ENCODE results near the gene MX2.

The MX2 gene

GRCh38 chr21:41431788-41432548, 70.1 kb downstream of the MX2 start:
- DNase-seq (ENCODE audit: insufficient read length, low spot score): peak; percentile 28
- peak; percentile 89 for FAIRE-seq

DNA sequence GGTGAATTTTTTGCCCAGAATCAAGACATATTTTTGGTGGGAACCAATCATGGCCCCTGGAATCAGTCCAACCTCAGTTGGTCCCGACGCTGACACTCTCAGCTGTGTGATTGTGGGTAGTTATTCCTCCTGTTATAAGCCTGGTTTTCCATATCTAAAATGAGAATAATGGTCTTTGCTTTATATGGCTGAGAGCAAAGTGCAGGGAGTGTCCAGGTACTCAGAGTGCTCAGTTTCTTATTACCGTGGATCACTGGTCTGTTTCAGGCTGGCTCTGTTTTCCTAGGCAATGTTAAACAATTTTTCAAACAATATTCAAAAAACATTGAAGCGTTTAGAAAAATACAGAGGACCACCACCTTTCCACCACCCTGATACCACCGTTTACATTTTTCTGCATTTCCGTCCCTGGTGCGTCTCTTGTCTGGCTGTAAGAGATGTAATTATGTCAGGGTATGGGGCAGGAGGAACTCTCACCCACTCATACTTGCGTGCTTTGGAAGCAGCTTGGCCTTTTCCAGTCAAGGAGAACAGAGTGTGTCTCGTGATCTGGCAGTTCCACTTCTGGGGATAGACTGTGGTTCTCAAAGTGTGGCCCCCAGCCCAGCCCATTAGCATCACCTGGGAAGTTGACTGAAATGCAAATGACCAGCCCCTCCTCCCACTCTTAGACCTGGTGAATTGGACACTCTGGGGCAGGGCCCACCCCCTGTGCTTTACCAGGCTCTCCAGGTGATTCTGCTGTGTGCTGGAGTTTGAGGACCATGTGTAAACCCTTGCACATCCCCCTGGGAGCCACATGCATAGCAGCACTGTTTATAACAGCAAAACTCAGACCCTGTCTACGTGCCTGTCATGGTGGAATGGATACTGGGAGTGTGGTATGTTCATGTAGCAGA, 71.0 kb downstream of the MX2 start:
- DNase-seq (ENCODE audit: insufficient read length, low spot score) (no peak), FAIRE-seq (no peak)

DNA sequence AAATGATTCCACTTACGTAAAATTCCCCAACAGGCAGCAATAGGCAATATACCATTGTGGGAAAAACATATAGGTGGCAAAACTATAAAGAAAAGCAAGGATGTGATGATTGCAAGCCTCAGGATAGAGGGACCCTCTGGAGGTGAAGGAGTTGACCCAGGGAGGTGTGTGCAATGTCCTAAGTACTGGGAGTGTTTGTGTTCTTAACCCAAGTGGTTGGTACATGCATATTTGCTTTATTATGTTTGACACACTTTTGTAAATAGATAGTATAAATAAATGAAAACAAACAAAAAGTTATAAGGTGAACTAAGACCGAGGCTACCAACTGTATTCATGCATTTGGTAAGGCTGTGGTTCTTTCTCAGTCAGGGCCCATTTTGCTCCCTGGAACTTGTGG, 71.7 kb downstream of the MX2 start:
- DNase-seq (ENCODE audit: insufficient read length, low spot score) (no peak), FAIRE-seq (peak; percentile 35)

GRCh38 chr21:41435706-41436105, 73.9 kb downstream of the MX2 start:
- FAIRE-seq (no peak), DNase-seq (ENCODE audit: insufficient read length, low spot score) (no peak)

DNA sequence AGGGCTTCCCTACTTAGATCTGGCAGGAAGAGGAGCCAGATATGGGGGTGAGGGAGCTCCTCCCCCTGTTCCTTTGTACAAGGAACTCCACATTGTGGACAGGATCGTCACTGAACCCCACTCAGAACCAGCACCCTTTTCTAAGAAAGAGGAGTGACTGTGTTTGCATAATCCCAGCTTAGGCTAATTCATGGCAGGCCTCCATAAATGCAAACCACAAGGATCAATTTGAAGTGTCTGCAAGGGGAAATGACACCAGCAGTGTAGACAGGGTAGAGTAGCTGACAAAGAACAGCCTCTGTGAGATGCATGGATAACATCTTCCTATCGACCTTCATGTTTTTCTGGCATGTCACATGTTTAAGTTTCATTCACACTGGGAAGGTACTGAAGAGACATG, 75.9 kb downstream of the MX2 start:
- DNase-seq (ENCODE audit: insufficient read length, low spot score) (no peak), FAIRE-seq (no peak)

DNA sequence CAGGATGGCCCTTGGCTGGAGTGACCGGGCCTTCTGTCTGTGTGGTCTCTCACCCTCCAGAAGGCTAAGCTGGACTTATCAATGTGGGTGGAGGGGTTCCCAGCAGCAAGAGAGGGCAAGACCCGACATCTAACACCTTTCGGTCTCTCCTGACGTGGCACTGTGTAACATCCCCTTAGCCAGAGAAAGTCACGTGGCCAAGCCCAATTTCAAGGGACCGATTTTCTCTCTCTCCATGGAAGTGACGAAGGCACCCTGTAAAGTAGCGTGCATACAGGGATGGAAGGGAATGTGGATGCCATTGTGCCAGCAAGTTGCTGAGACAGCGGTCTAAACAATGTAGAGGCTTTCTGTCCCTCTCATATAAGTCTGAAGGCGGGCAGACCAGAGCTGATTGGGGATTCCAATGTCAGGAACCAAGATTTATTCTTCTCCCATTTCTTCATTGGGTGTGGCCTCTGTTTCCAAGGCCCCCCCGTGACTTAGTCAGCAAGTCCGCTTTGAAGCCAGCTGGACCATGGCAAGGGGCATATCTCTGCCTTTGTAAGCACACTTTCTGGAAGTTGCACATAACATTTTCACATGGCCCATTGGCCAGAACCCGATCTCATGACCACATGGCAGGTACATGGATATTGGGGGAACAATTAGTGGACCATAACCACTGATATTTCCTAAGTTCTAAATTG, 76.7 kb downstream of the MX2 start:
- FAIRE-seq (no peak), DNase-seq (ENCODE audit: insufficient read length, low spot score) (no peak)

DNA sequence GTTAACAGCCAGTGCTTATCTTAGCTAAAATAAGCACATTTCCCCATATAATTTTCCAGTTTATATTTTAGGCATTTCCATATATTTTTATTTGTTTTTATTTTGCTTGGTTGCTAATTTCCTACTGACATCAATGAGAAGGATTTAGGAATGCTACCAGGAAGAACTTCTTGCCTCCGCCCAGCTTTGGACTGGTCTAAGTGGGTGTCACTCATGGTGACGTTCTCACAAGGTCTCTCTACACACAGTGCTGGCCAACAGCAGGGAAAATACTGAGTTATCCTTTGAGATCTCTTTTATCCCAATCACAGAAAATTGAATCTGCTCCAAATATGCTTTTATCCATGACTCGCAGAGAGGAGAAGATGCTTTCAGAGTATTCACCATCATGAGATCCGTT, 77.4 kb downstream of the MX2 start:
- no peak for FAIRE-seq
- no peak for DNase-seq (ENCODE audit: insufficient read length, low spot score)

- FAIRE-seq: no peak
- DNase-seq (ENCODE audit: insufficient read length, low spot score): no peak
Measured at GRCh38 chr21:41441546-41441945, 79.7 kb downstream of the MX2 start.

DNA sequence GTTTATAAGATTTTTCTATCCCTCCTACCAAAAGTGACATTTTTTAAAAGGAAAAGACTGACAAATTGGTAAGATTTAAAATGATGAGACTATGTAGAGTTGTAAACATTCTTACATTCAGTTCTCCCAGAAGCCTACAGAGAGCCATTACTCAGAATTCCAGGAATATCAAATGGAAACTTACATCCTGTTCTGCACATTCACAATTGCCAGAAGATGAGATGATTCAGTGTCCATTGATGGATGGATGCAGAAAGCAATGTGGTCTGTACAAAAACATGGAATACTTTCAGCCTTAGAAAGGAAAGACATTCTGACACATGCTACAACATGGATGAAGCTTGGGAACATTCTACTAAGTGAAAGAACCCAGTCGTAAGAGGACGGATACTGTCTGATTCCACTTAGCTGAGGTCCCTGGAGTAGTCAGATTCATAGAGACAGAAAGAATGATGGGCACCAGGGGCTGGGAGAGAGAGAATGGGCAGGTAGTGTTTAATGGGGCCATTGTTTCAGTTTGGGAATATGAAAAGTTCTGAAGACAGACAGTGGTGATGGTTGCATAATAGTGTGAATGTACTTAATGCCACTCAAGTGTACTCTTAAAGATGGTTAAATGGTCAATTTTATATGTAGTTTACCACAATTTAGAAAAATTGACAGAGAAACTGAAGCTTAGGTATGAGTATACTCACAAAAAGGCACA, 80.8 kb downstream of the MX2 start:
- FAIRE-seq (no peak), DNase-seq (ENCODE audit: insufficient read length, low spot score) (no peak)

GRCh38 chr21:41443562-41443961, 81.7 kb downstream of the MX2 start:
- no peak for FAIRE-seq
- DNase-seq (ENCODE audit: insufficient read length, low spot score): no peak

DNA sequence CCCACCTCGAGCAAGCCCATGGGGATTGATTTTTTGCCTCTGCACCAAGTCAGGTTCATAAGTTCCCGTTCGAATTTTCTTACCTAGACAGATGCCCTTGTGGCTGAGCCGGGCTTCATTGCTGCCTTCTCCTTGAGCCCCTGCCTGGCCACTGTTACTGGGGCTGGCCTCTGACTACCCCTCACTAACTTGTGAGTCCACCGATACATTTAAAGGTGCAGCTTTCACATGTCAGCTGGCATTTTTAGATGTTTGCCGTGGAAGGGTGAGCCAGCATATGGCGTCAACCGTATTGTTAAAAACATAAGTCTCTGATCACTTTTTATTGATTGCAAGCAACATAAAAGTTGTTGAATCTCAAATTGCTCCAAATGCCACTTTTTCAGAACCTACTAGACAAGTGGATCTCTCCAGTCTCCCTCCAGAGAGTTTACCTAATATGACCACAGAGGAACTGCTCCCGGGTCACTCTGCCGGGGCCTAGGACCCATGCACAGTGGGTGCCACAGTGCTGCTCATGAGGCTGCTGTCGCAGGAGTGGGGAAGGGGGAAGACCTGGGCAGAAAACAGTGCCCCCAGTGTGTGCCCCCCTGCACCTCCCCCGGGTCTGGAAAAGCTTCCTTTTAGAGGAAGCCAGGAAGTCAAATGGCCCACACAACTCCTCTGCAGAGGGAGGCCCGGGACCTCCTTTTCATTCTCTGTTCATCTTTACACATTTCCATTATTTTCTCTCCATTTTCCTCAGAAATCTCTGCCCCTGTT, 83.1 kb downstream of the MX2 start:
- DNase-seq (ENCODE audit: insufficient read length, low spot score): no peak
- no peak for FAIRE-seq

GRCh38 chr21:41445465-41445862, 83.6 kb downstream of the MX2 start:
- FAIRE-seq (no peak), DNase-seq (ENCODE audit: insufficient read length, low spot score) (no peak)

DNA sequence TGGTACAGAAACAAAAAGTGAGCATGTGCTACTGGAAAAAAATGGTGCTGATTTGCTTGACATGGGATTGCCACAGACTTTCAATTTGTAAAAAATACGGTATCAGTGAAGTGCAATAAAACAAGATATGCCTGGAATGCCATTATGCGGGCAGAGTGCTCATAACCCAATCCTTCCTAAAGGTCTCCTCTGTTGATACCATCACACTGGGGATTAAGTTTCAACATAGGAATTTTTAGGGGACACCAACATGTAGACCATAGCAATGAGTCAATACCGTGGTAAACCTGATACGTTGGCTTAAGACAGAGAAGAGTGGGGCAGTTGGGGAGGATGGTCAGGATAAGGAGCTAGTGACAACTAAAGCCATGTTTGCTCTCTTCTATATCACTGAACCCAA, 84.8 kb downstream of the MX2 start:
- DNase-seq (ENCODE audit: insufficient read length, low spot score): no peak

DNA sequence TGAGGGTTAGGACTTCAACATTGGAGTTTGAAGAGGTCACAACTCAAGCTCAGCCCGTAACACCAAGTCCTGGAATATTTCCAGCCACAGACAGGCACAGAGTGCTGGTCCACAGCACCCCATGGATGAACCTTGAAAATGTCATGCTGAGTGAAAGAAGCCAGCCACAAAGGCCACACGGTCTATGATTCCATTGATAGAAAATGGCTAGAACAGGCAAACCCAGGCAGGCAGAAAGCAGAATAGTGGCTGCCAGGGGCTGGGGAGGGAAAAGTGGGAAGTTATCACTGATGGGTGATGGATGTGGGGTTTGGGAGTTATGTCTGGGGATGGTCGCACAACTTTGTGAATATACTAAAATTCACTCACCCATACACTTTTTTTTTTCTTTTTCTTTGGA, 85.5 kb downstream of the MX2 start:
- FAIRE-seq (no peak), DNase-seq (ENCODE audit: insufficient read length, low spot score) (no peak)

More for the DNA sequence above, 84.8 kb downstream of the MX2 start:
- FAIRE-seq: no peak

DNA sequence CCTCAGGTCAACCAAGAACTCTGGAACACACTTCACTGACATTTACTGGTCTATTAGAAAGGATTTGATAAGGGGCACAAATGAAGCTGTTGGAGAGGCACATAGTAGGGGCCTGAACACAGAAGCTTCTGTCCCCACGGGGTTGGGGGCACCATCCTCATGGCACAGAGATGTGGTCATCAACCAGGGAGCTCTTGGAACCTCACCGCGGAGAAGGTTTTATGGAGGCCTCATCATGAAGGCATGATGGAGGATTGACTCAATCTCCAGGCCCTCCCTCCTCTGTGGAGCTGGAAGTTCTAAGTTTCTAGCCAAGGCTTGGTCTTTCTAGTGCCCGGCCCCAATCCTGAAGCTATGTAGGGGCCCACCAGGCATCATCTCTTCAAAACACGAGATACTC, 87.8 kb downstream of the MX2 start:
- DNase-seq (ENCODE audit: insufficient read length, low spot score) (no peak), FAIRE-seq (no peak)

DNA sequence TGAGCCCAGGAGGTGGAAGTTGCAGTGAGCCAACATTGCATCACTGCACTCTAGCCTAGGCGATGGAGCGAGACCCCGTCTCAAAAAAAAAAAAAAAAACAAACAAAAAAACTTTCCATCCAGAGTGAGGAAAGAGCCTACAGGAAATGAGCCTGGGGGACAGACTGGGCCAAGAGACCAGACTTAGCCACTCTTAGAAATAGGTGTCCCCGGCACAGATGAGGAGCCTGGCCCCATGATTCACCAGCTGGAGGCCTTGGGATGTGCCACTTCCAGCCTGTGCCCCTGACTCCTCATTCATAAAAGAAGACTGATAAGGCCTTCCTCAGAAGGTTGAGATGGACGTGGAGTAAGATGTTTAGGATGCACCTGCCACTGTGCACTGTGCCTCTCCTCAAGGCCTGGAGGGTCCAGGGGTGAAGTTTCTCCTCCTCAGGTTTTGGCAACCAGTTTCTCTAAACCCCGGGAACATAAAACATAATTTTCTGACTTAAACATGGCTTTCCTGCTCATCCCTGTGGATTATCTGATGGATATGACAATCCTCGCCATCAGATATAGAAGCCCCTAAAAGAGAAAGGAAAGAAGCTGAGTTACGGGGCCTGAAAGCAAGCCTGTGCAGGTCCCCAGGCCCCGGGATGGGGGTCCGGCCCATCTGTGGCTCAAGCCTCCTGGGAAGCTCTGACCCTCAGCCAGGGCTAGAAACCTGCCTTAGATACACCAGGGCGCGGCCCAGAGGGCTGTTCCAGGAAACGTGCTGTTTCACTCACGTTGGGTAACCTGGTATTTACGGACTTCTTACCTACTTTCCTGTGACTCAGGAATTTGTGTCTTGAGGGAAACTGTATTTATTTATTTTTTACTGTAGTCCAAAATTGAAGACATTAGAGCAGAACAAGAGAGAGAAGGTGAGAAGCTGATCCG, 90.2 kb downstream of the MX2 start:
- DNase-seq (ENCODE audit: insufficient read length, low spot score) (no peak), FAIRE-seq (no peak)

- FAIRE-seq: no peak
- no peak for DNase-seq (ENCODE audit: insufficient read length, low spot score)
Measured at GRCh38 chr21:41453198-41453597, 91.4 kb downstream of the MX2 start.

- DNase-seq (ENCODE audit: insufficient read length, low spot score) (no peak), FAIRE-seq (no peak)
Measured at GRCh38 chr21:41453761-41454160, 91.9 kb downstream of the MX2 start.

DNA sequence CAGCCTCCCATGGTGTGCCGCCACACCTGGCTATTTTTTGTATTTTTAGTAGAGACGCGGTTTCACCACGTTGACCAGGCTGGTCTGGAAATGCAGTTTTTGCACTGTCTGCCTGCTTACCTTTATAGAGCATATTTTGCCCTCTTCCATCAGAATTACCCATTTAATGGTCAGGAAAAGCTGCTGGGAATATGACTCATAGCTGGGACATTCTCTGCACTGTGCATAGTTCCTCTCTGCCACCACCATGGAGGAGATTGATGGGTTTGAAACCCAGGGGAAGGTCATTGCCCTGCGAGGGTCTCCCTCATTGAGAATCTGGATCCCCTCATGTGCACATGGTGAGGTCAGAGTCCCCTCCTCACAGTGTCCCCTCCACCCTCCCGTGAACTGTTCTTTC, 96.3 kb downstream of the MX2 start:
- DNase-seq (ENCODE audit: insufficient read length, low spot score) (no peak), FAIRE-seq (no peak)

Measured in GM19239 (cell line).